A673 (cell line): ENCODE results near the gene SLC24A4. TPM values are rescaled to one million over a fixed set of nuclear protein-coding genes. Genes with fewer than 3 reads are reported as not detected.

Experiments used
- BruUV-seq: library from RNA; stranded (reverse); fragments of 400-500 nt; replicated peaks from 2 replicates; lab custom pipeline; 2021; lab: Mats Ljungman, UMichigan
- CTCF ChIA-PET: fragments of 300-600 bp; sonication (Branson Sonifier 250); formaldehyde crosslinking; loops from one replicate; lab custom pipeline; 2022; ENCODE audit warnings: antibody characterized with exemption; lab: Charles Lee
- POLR2A ChIA-PET: fragments of 300-600 bp; sonication (Branson Sonifier 250); formaldehyde crosslinking; loops from one replicate; lab custom pipeline; 2022; ENCODE audit warnings: antibody characterized with exemption; ENCODE audit not compliant: low non-redundant PET; lab: Charles Lee
- DNase-seq: peaks from one replicate; pipeline ENCODE4 v3.0.0-alpha.2; 2015; ENCODE audit warnings: low spot score
- H3K27ac ChIP-seq: fragments of 200-600 bp; sonication (generic); 2 replicates; pipeline ENCODE4 v1.5.1; 2016; ENCODE audit warnings: mixed run types, low read depth, mild to moderate bottlenecking, mixed read lengths, antibody characterized with exemption, low read length; ENCODE audit not compliant: poor library complexity, severe bottlenecking
- H3K27me3 ChIP-seq: fragments of 200-600 bp; sonication (generic); replicated peaks from 2 replicates; pipeline ENCODE4 v1.6.1; 2017; ENCODE audit warnings: mixed run types, low read depth, mild to moderate bottlenecking, mixed read lengths, antibody characterized with exemption, low read length; ENCODE audit not compliant: insufficient read depth, poor library complexity
- H3K36me3 ChIP-seq: fragments of 200-600 bp; sonication (generic); 2 replicates; pipeline ENCODE4 v1.6.1; 2016; ENCODE audit warnings: mixed run types, mild to moderate bottlenecking, mixed read lengths, antibody characterized with exemption, low read length; ENCODE audit not compliant: insufficient read depth, poor library complexity, severe bottlenecking
- H3K4me1 ChIP-seq: fragments of 200-600 bp; sonication (generic); 2 replicates; pipeline ENCODE4 v1.6.1; 2017; ENCODE audit warnings: mixed run types, mild to moderate bottlenecking, mixed read lengths, antibody characterized with exemption, low read length; ENCODE audit not compliant: insufficient read depth, poor library complexity, severe bottlenecking
- H3K4me3 ChIP-seq: fragments of 200-600 bp; sonication (generic); 2 replicates; pipeline ENCODE4 v1.5.1; 2016; ENCODE audit warnings: low read depth, mixed run types, mild to moderate bottlenecking, mixed read lengths, low read length; ENCODE audit not compliant: poor library complexity, severe bottlenecking
- H3K9me3 ChIP-seq: fragments of 200-600 bp; sonication (generic); 2 replicates; pipeline ENCODE4 v1.6.1; 2016; ENCODE audit warnings: mixed run types, low read depth, mild to moderate bottlenecking, mixed read lengths, antibody characterized with exemption, low read length; ENCODE audit not compliant: poor library complexity, severe bottlenecking
- CTCF ChIP-seq: fragments of 300-800, 200-600 bp; sonication (generic); conservative IDR thresholded peaks from 2 replicates; pipeline ENCODE4 v1.5.1; 2017; ENCODE audit warnings: low read depth, mild to moderate bottlenecking, antibody characterized with exemption, low read length, moderate library complexity, mixed read lengths
- EZH2 ChIP-seq: fragments of 200-600 bp; sonication (generic); IDR thresholded peaks from 2 replicates; pipeline ENCODE4 v1.6.1; 2017; ENCODE audit warnings: borderline replicate concordance, low read depth, mild to moderate bottlenecking, mixed read lengths, antibody characterized with exemption, low read length; ENCODE audit not compliant: poor library complexity, severe bottlenecking
- intact Hi-C: fragments of 100-400 bp; cut with micrococcal nuclease; formaldehyde crosslinking; loops from one replicate; pipeline ENCODE4 v1.10.0; 2022; ENCODE audit not compliant: unreplicated experiment
- total RNA-seq: library from RNA; stranded (reverse); gene quantifications from 2 replicates; pipeline ENCODE4 v1.2.3, GENCODE V29; 2021

Gene SLC24A4
- total RNA-seq, 1 experiment from 2014 or later: 0.15 TPM

DNA sequence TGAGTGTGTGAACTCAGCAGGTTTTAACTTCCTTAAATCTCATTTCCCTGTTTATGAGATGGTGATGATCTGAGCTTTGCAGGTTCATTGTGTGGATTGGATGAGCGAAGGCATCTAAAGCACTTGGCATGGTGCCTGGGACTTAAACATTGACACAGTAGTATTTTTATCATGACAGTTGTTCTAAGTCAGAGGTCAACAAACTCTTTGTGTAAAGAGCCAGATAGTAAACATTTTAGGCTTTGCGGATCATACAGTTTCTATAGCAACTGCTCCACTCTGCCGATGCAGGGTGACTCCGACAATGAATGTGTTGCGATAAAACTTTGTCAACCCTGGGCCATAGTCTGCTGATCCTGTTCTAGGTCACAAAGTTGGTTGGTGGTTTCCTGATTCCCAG lies 25.2 kb downstream of the SLC24A4 start:
- DNase-seq: no peak
- no TSS peak for BruUV-seq
- no peak overlapping the region for H3K27ac ChIP-seq
- no peaks in the 10 kb centered on the region for H3K9me3 ChIP-seq
- TF ChIP-seq EZH2: no peak
- no peak for TF ChIP-seq CTCF
- POLR2A ChIA-PET: no interaction called here
- no peaks in the 10 kb centered on the region for H3K27me3 ChIP-seq
- intact Hi-C loops: no loop called here
- H3K36me3 ChIP-seq: no peaks in the 10 kb centered on the region
- CTCF ChIA-PET: no interaction called here
- H3K4me1 ChIP-seq: no peaks in the 10 kb centered on the region
- no peak overlapping the region for H3K4me3 ChIP-seq

GRCh38 chr14:92351750-92352149 lies 28.8 kb downstream of the SLC24A4 start:
- ChIA-PET CTCF (no interaction called here), POLR2A (no interaction called here)
- intact Hi-C loops: no loop called here
- no peak overlapping the region for H3K27ac ChIP-seq
- no peak for DNase-seq
- no peak overlapping the region for H3K4me3 ChIP-seq
- H3K27me3 ChIP-seq: no peaks in the 10 kb centered on the region
- no TSS peak for BruUV-seq
- H3K9me3 ChIP-seq: no peaks in the 10 kb centered on the region
- H3K4me1 ChIP-seq: no peaks in the 10 kb centered on the region
- TF ChIP-seq EZH2 (no peak), CTCF (no peak)
- no peaks in the 10 kb centered on the region for H3K36me3 ChIP-seq

- BruUV-seq: no TSS peak
- no peaks in the 10 kb centered on the region for H3K27me3 ChIP-seq
- intact Hi-C loops: no loop called here
- H3K4me1 ChIP-seq: no peaks in the 10 kb centered on the region
- H3K27ac ChIP-seq: no peak overlapping the region
- ChIA-PET POLR2A (no interaction called here), CTCF (no interaction called here)
- H3K9me3 ChIP-seq: no peaks in the 10 kb centered on the region
- DNase-seq: peak; percentile 50
- H3K36me3 ChIP-seq: no peaks in the 10 kb centered on the region
- TF ChIP-seq CTCF (peak; percentile 65), EZH2 (no peak)
- H3K4me3 ChIP-seq: no peak overlapping the region
These were observed 29.4 kb downstream of the SLC24A4 start for GRCh38 chr14:92352158-92352985.
